NOMO-1 treated with dmso at 0.1 percent for 144 hours (cell line): ENCODE measurements around the gene TTC27.

Experiments
- DNase-seq: peaks from one replicate; lab custom pipeline; 2025; ENCODE audit not compliant: unreplicated experiment; lab: John Stamatoyannopoulos, UW

The TTC27 gene

DNA sequence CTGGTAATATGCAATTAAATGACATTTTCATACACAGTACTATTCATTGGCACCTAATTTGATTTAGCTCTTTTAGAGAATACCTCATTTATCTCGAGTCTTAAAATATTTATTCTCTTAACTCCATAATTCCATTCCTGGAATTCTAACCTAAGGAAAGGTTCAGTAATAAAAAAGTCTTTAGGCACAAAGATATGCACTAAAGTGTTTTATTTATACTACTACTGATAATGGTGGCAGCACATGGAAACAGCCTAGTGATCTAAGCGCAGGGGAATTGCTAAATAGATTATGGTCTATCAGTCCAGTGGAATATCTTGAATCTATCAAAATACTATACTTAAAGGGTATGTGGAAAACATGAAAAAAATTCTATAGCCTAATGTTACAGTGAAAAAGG, 176.4 kb downstream of the TTC27 start:
- no peak for DNase-seq

DNA sequence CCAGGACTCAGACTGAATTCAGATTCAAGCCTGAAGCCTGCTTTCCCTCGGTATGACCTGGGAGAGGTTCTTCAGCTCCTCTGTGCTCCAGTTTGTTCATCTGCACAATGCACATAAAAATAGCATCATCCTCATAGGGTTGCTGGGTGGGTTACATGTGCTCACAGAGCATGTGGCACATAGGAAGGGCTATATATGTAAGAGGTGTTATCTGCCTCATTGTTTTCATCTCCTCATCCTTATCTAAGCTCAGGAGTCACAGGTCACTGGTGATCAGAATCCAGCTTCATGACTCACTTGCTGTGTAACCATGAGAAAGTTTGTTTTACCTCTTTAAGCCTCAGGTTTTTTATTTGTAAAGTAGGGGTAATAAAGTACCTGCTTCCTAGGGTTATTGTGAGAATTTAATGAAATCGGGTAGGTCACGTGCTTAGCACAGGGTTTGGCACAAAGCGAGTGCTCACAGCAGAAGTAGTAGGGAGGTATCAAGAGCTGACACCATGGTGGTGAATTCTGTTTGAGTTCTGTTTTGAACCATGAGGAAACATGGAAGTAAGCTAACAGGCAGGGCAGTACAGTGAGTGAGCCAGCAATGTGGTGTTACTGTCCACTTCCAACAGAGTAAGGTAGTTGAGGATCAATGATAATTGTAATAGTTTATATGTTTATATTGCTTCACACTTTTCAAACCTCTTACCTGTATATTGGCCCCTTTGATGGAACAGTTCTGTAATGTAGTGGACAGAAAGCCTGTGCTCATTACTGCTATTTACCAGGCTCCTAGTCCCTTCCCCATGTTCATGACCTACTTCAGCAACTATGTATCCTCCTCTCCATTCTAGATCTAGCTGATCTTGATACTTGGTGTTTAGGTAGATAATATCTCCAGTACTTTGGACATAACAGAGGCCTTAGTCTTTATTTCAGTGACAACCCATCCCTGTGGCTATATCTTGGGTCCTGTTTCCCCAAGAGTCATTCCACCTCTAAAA, 177.6 kb downstream of the TTC27 start:
- no peak for DNase-seq

DNA sequence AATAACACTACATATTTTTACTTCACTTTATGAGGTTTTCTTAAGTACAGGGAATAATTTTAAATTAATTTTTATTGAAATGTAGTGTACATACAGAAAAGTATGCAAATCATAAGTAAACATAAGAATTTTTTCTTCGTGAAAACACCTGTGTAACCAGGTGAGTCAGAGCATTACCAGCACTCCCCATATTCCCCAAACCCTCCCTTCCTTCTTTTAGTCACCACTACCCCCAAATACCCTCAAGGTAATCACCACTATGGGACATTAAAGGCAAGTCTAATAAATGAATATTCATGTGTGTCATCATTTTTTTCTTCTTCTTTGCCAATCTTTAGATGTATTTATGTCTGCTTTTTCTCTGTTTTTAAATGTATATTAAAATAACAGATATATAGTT, 179.0 kb downstream of the TTC27 start:
- no peak for DNase-seq

DNA sequence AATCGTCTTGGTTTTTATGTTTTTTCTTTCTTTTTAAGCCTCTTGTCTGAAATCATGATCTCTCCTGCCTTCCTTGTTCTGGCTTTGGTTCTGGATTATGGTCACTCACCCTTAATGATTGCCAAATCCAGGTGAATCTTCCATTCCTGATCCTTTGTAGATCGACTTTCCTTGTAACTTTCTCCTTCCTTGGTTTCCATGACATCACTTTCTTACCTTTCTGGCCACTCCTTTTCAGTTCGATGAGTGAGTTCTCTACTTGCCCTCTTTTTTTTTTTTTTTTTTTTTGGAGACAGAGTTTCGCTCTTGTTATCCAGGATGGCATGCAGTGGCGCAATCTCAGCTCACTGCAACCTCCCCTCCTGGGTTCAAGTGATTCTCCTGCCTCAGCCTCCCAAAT, 179.8 kb downstream of the TTC27 start:
- DNase-seq = no peak

DNA sequence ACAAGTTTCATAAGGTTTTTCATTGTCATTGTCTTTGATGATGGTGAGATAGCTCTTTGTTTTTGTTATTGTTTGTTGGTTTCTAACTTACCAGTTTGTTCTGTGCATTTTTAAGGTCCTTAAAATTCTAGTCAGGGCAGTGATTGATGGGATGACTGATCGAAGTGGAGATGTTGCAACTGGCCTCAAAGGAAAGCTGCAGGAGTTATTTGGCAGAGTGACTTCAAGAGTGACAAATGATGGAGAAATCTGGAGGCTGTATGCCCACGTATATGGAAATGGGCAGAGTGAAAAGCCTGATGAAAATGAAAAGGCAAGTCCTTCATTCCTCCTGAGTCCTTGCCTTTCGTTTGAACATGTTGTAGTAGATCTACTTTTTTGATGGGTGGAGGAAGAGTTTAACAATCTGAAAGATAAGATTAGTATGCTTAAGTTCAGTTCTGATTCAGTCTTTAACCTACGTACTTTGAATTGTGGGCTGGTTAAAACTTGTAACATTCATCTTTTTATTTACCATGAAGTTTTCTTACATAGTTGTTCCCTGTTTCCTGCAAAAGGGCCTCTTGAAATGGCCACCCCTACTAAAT, 183.2 kb downstream of the TTC27 start:
- no peak for DNase-seq

DNA sequence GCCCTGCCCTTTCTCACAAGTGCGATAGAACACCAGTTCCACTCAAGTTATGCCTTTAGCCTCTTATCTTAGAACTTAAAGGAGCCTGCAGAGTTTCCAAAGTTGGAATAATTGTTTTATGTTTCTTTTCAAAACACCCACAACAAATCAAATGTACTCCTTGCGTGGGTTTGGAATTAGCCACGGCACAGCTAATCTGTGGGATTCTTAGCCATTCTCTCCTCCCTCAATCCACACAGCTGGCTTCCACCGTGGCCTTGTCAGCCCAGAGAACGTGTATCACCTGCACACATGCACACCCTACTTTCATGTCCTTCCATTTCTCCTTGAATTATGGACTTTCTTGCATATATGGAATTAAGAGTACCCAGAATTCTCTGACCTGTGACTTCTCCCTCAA, 183.8 kb downstream of the TTC27 start:
- no peak for DNase-seq

DNA sequence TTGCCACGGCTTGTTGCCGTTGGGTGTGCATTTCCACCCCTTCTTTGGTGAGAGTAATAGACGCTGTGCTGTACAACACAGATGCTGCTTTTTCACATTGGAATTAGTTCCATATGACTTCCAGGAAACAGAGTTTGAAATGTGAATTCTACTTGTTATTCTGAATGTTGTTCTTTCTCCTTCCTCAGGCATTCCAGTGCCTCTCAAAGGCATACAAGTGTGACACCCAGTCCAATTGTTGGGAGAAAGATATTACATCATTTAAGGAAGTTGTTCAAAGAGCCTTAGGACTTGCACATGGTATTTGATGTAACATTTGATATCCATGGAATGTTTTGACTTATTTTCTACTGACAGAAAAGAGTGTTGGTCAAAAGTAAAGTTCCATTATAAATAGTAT, 184.5 kb downstream of the TTC27 start:
- no peak for DNase-seq

DNA sequence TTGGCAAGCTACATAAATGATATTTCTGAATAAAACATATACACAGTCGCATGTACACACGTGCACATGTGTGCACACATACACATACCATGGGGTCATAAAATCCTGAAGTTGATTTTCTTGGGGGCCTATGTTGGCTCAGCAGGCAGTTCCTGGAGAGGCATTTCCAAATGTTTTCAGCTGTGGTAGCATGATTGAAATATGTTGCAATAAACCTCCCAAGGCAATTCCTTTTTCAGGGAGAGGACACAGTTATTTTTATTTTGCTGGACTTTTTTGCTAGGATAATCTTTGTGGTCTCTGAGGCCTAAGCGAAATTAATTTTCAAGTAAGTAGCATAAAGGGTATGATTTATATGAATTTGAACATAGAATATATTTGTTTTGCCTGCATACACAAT, 192.2 kb downstream of the TTC27 start:
- no peak for DNase-seq

DNA sequence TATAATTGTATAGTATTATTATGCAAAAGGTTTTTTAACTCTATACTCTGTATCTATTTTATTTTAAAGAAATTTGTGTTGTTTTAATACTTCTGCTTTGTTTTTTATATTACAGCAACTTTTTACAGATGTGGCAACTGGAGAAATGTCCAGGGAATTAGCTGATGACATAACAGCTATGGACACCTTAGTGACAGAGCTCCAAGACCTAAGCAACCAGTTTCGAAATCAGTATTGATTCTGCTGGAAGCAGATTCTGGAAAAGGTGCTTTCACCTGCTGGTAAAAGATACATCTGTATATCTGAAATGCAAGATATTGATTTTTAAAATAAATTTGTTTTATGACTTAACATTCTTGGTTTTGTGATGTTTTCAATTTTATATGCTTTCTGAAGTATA, 192.9 kb downstream of the TTC27 start:
- no peak for DNase-seq

DNA sequence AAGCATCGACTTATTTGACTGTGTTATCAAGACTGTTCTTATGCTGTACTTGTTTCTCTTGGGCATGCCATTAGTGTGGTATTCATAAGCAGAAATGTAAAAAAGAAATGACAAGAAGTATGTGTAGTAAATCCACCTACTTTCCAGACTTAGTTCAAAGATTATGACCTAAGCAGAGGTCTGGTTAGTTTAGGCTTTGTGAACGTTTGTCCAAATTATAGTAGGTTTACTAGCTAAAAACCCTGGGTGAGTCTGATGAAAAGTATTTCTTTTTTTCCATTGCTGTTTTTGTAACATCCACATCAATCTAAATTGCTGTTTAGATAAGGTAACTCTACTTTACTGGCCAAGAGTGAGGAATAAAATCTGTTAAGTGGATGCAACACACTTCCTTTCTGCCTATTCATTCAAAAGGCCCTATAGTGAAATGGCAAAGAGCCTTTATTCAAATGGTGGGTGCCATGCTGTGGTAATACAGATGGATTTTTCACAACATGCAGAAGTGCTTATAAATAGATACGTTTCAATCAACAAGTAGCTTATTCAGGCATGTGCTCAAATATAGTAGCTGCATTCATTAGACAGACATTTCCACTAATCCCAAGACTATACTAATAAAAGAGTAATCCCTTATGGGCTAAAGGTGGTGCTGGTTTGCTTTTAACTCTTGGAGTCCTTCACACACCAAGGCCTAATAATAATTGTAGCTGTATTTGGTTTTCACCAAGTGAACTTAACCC, 196.4 kb downstream of the TTC27 start:
- DNase-seq = no peak

DNA sequence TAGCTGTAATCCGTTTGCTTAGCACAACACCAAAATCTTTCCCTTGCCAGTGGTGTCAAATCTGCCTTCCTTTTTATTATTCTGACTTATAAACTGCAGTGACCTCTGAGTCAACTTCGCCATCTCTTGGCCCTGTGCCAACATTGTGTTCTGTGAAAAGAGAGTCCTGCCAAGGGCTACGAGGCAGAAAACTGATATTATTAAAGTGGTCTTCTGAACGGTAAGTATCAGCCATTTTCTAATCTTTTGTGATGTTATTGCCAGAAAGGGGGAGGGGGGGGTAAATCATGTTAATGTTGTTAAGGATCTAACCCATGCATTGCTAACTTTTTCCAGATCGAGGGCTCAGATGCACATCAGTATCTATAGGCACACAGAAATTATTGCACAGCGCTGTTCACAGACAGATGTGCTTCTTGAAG, 197.5 kb downstream of the TTC27 start:
- no peak for DNase-seq

DNA sequence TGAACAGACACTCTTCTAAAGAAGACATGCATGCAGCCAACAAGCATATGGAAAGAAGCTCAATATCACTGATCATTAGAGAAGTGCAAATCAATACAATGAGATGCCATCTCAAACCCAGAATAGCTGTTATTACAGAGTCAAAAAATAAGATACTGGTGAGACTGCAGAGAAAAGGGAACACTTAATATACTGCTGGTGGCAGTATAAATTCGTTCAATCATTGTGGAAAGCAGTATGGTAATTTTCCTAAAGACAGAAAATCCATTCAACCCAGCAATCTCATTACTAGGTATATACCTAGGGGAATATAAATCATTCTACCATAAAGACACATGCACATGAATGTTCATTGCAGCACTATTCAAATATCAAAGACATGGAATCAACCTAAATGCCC, 202.3 kb downstream of the TTC27 start:
- DNase-seq = no peak

DNA sequence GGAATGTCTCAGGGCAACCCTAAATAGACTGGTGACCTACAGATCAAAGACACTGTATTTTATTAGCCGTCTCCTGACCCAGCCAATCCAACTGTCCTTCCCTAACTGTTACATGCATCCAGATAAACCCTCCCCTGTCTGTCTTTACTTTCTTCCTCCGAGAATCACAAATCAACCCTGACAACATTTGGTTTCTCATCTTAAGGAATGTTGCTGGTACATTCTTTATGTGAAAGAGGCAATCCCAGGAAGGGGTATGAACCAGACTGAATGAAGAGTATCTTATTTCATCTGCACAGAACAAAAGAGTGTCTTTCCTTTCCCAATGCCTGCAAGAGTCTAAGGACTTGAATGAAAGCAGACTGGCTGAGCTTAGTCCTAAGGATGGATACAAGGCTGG, 205.0 kb downstream of the TTC27 start:
- DNase-seq = no peak

DNA sequence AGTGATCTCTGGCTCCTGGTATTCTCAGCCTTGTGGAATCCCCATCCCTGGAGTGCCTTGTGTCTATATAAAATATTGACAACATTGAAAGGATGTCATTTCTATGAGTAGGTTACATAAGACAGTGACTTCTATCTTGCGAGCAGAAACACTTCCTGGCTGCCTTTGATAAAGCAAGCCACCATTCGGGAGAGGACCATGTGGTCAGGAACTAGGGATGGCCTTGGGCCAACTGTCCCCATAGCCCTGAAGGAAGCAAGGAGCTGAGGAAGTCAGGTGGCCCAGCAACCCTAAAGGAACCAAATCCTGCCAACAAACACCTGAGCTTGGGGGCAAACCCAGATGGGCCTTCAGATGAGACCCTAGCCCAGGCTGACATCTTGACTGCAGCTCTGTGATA, 205.9 kb downstream of the TTC27 start:
- no peak for DNase-seq

DNA sequence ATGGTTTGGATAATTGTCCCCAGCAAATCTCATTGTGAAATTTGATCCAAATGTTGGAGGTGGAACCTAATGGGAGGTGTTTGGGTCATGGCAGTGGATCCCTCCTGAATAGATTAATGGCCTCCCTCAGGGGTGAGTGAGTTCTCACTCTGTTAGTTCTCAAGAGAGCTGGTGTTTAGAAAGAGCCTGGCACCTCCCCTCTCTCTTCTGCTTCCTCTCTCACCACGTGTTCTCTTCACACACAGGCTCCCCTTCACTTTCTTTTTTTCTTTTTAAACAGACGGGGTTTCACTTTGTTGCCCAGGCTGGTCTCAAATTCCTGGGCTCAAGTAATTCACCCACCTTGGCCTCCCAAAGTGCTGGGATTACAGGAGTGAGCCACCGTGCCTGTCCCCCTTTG, 207.3 kb downstream of the TTC27 start:
- no peak for DNase-seq

DNA sequence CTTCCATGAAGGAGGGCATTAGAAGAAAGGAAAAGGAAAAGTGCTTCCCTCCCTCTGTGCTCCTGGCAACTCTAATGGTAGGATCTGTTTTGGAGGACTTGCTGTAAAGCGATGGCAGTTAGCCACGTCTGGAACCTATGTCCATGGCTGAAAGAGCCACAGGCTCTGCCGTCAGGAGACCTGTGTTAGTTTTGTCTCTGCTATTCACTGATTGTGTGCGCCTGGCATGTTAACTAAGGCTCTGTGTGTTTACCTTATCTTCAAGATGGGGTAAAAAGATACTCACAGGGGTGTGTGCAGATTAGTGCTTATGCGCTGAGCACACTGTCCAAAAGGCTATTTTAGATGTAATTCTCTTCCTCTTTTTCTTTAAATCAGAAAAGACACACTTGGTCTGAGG, 209.1 kb downstream of the TTC27 start:
- no peak for DNase-seq

DNA sequence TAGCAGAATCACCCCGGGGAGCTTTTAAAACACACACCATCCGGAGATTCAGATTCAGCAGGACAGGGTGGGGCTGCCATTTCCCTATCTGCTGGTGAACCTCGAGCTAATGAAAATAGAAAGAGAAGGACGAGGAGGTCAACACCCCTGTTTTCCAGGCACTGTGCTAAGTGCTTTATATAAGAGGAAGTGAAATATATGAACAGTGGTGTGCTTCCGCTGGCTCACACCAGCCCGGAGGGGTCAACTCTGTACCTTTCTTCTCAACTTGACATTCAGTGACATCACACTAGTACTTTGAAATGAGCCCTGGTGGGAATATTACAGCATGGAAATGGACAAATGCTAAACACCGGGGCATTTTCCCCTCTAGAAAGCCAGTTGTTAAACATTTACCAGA, 210.6 kb downstream of the TTC27 start:
- DNase-seq = peak; percentile 15

DNA sequence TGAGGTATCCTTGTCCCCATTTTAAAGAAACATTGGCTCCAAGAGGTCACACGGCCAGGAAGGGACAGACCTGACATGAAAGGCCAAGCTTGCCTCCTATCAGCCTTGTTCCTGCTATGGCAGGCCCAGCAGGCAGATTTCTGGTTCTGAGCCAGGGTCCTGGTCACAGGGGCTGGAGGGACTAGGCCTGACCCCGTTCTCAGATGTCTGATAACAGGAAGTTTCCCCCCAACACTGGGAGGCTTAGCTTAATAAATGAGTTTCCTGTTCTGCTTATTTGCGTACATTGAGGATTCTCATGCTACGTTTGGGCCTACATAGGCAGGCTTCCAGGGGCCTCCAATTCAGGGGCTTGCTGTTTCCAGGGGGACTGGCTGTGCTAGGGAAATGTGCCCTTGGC, 211.1 kb downstream of the TTC27 start:
- DNase-seq = no peak

DNA sequence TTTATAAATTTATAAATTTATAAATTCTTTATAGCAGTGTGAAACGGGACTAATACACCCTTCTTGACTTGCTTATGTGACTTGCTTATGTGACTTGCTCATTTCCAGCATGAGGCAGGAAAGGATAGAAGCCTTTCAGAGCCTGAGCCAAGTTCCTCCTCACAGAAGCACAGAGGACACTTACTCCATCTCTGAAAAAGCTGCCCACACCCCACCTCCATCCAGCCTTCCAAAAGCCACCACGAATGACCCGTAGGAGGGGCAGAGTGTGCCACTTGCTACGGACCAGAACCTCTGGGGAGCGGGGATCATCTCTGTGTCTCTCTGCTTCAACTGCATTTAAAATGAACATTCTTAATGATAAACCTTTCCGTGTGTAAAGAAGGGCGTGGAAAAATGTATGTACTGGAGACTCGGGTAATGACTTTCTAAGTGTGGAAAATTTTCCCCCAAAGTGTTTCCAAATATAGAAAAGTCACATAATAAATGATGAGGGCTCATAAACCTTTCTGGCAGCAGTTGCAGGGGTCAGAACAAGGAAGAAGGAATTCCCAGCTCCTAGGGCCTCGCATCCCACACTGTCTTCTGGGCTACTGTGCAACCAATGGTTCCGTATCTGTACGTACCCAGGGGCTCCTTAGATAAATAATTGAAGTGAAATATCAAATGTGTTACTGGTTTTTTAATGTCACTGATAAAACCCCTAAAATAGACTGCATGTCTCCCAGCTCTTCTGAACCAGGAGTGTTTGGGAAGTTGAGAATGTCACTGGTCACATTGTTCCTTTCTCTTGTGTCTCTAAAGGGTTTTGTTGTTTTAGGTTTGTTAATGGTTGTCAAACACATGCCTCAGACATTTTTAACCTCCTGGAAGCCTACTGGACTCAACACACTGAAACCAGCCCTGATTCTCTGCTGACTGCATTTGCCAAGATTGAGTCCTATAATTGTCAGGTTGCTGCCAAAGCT, 214.4 kb downstream of the TTC27 start:
- DNase-seq = no peak

DNA sequence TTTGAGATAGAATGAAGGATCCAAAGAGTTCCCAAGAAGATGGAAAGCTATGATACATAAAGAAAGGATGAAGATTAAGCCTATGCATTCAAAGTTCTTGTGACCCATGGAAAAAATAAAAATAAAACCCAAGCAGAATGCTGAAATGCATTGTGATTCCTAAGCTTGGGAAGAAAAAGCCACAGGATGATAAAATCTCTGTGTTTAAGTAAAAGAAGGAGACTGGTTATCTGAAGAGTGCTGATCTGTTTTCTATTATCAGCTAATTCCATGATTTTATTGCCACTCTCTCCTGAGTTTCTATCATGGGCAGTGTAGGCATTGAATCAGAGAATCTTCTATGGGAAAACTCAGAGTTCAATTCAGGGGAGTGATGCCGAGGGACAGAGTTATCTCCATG, 215.8 kb downstream of the TTC27 start:
- DNase-seq = no peak

DNA sequence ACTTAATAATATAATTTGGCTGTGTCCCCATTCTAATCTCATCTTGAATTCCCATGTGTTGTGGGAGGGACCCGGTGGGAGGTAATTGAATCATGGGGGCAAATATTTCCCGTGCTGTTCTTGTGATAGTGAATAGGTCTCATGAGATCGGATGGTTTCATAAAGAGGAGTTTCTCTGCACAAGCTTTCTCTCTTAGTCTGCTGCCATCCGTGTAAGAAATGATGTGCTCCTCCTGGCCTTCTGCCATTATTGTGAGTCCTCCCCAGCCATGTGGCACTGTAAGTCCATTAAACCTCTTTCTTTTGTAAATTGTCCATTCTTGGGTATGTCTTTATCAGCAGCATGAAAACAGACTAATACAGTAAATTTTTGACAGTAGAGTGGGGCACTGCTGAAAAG, 216.4 kb downstream of the TTC27 start:
- no peak for DNase-seq
